GM18858 (cell line): ENCODE measurements around the gene ORC6.

Source experiments
- ATAC-seq: cut with Tn5 transposase; IDR thresholded peaks from one replicate; pipeline ENCODE4 v1.9.1; 2021; ENCODE audit not compliant: unreplicated experiment

ORC6 gene

GRCh38 chr16:46700048-46700447 is 10.6 kb downstream of the ORC6 start:
- no peak for ATAC-seq

- ATAC-seq, result no peak
These were observed 12.2 kb downstream of the ORC6 start for GRCh38 chr16:46701615-46702014.

- ATAC-seq, result no peak
These were observed 12.6 kb downstream of the ORC6 start for GRCh38 chr16:46702030-46702429.

GRCh38 chr16:46706642-46707041 is 17.2 kb downstream of the ORC6 start:
- ATAC-seq, result no peak

GRCh38 chr16:46709469-46710005 is 20.1 kb downstream of the ORC6 start:
- ATAC-seq, result no peak

GRCh38 chr16:46711106-46712058 is 21.9 kb downstream of the ORC6 start:
- ATAC-seq, result no peak

- ATAC-seq, result no peak
These were observed 23.5 kb downstream of the ORC6 start for GRCh38 chr16:46712911-46713310.

- no peak for ATAC-seq
These were observed 24.2 kb downstream of the ORC6 start for GRCh38 chr16:46713634-46714033.

- no peak for ATAC-seq
These were observed 25.5 kb downstream of the ORC6 start for GRCh38 chr16:46714797-46715591.

- ATAC-seq, result no peak
These were observed 26.4 kb downstream of the ORC6 start for GRCh38 chr16:46715769-46716305.

- no peak for ATAC-seq
These were observed 28.2 kb downstream of the ORC6 start for GRCh38 chr16:46717692-46718091.

GRCh38 chr16:46718214-46718613 is 28.8 kb downstream of the ORC6 start:
- ATAC-seq, result no peak

- ATAC-seq, result no peak
These were observed 30.1 kb downstream of the ORC6 start for GRCh38 chr16:46719528-46719927.

GRCh38 chr16:46720619-46721018 is 31.2 kb downstream of the ORC6 start:
- ATAC-seq, result no peak

GRCh38 chr16:46721885-46722284 is 32.4 kb downstream of the ORC6 start:
- no peak for ATAC-seq

- no peak for ATAC-seq
These were observed 37.7 kb downstream of the ORC6 start for GRCh38 chr16:46727184-46727583.

- ATAC-seq, result no peak
These were observed 38.2 kb downstream of the ORC6 start for GRCh38 chr16:46727630-46728029.

GRCh38 chr16:46728806-46729205 is 39.3 kb downstream of the ORC6 start:
- no peak for ATAC-seq

- ATAC-seq, result no peak
These were observed 40.0 kb downstream of the ORC6 start for GRCh38 chr16:46729326-46729995.

GRCh38 chr16:46730126-46730525 is 40.7 kb downstream of the ORC6 start:
- ATAC-seq, result no peak
